Islet of Langerhans (tissue), 1 donor: Measurements from ENCODE around the gene ABL1.

Experiments
- FAIRE-seq: peaks from one replicate; lab custom pipeline; 2011; peaks lifted over from hg19 to GRCh38; lab: Jason Lieb, UNC

The ABL1 gene

GRCh38 chr9:130934702-130935647 lies 99.9 kb downstream of the ABL1 start:
- no peak for FAIRE-seq

GRCh38 chr9:130935648-130936271 lies 100.7 kb downstream of the ABL1 start:
- FAIRE-seq: no peak

- FAIRE-seq: no peak
These were observed 101.4 kb downstream of the ABL1 start for GRCh38 chr9:130936285-130937117.
